Measurements from ENCODE around the gene PRKCA.

Gene PRKCA

DNA sequence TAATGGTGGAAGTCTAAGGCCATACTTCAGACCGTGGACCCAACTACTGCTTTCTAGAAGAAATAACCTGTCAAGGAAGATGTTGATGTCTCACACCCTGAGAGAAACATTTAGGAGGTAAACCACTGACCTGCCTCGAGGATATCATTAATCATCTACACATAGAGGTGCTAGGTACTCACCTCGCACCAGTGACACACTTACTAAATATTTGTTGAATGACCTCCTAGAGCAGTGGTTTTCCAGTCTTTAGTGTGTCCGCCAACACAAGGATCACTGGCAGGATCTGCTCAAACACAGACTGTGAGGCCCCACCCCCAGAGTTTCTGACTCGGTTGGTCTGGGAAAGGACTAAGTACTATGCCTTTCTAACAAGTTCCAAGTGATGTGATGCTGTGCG lies 335.1 kb downstream of the PRKCA start:
- Mint-ChIP-seq H3K27ac (no peak overlapping the region), H3K27me3 (no peaks in the 10 kb centered on the region), H3K4me1 (ENCODE audit: low read depth in 2 of 2) (peaks cover 0 to 8% of the 10 kb centered on the region in 2 donors), H3K4me3 (no peak overlapping the region), H3K36me3 (ENCODE audit: insufficient read depth) (no peaks in the 10 kb centered on the region), H3K9me3 (no peaks in the 10 kb centered on the region)
- ATAC-seq (replicated peaks) (no peak), DNase-seq (no peak)

DNA sequence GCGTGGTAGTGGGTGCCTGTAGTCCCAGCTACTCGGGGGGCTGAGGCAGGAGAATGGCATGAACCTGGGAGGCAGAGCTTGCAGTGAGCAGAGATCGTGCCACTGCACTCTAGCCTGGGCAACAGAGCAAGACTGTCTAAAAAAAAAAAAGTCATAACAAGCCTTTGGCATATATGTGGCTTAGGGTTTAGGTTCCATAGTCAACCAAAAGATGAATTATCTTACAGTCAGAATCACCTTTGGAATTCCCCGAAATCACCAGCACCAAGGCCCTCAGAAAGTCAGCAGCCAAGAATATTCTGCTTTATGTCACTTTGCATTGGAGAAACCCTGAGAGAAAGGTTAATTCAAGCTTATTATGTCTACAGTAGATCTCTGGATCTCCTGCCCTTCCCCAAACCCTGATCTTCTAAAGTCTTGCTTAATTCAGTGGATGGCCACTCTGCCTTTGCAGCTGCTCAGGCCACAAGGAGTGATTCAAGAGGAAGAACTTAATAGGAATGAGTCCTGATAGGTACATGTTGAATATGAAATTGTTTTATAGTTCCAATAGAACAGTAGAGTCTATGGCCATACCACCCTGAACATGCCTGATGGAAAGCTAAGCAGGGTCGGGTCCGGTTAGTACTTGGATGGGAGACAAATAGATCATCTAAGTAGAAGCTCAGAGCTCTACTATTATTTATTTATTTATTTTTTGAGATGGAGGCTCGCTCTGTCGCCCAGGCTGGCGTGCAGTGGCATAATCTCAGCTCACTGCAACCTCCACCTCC lies 336.5 kb downstream of the PRKCA start:
- no peaks in the 10 kb centered on the region for H3K9me3 Mint-ChIP-seq
- peaks cover 0 to 6% of the 10 kb centered on the region in 2 donors for H3K4me1 Mint-ChIP-seq (ENCODE audit: low read depth in 2 of 2)
- no peaks in the 10 kb centered on the region for H3K36me3 Mint-ChIP-seq (ENCODE audit: insufficient read depth)
- ATAC-seq (replicated peaks) (no peak), DNase-seq (no peak)
- H3K27me3 Mint-ChIP-seq, result no peaks in the 10 kb centered on the region
- no peak overlapping the region for H3K27ac Mint-ChIP-seq
- H3K4me3 Mint-ChIP-seq, result no peak overlapping the region

DNA sequence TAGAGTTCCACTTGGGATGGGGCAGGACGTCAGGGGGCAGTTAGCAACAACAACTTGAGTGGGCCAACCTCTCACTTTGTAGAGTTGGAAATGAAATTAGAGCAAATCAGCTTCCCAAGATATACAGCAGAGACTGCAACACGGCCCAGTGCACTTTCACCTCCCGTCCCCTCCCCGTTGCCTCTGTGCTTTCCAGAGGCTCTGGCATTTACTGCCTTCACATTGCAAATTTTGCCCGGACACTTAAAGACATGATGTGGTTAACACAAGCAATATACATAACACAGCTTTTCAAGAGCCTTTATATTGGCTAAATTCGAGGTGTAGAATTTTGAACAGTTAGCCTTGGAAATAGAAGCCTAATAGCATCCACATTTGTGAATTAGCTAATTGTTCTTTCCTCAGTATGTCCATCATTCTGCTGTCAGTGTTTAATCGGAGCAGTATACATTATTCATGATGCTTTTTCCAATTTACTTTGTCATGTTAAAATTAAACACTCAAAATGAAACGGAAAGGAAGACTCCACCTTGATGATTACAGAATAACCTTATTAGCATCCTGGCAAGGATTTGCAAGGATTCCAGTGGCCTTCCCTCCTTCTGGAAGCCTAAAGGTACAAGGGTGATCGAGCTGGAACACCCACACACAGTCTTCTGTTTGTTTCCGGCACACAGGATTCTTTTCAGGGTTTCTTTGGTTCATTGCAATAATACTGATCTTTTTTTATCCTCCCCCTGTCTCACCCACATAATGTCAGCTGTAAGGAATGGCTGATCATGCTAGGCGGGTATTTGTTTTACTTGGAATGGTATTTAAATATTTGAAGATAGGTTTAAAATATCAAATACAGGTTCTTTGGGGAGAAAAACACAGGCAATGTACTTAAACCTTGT lies 341.6 kb downstream of the PRKCA start:
- no peak overlapping the region for H3K4me3 Mint-ChIP-seq
- H3K36me3 Mint-ChIP-seq (ENCODE audit: insufficient read depth), result no peaks in the 10 kb centered on the region
- H3K27ac Mint-ChIP-seq, result no peak overlapping the region
- H3K27me3 Mint-ChIP-seq, result no peaks in the 10 kb centered on the region
- DNase-seq, result no peak
- H3K4me1 Mint-ChIP-seq (ENCODE audit: low read depth in 2 of 2), result peaks cover 0 to 6% of the 10 kb centered on the region in 2 donors
- ATAC-seq (replicated peaks), result no peak
- H3K9me3 Mint-ChIP-seq, result no peaks in the 10 kb centered on the region

DNA sequence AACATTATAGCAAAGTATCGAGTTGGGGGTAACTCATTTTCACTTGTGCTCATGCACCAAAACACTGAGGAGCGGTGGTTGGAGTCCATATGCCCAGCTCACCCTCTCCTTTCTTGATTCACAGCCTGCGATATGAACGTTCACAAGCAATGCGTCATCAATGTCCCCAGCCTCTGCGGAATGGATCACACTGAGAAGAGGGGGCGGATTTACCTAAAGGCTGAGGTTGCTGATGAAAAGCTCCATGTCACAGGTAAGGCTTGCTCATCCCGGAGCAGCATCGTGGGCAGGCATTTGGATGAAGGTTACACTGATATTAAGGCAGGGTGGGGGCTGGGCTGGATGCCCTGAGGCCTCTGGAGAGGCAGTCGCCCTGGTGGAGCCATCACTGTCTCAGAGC lies 342.8 kb downstream of the PRKCA start:
- DNase-seq, result no peak
- no peak overlapping the region for H3K4me3 Mint-ChIP-seq
- H3K9me3 Mint-ChIP-seq, result no peaks in the 10 kb centered on the region
- H3K36me3 Mint-ChIP-seq (ENCODE audit: insufficient read depth), result no peaks in the 10 kb centered on the region
- no peaks in the 10 kb centered on the region for H3K27me3 Mint-ChIP-seq
- ATAC-seq (replicated peaks), result no peak
- H3K27ac Mint-ChIP-seq, result no peak overlapping the region
- peaks cover 0 to 12% of the 10 kb centered on the region in 2 donors for H3K4me1 Mint-ChIP-seq (ENCODE audit: low read depth in 2 of 2)

DNA sequence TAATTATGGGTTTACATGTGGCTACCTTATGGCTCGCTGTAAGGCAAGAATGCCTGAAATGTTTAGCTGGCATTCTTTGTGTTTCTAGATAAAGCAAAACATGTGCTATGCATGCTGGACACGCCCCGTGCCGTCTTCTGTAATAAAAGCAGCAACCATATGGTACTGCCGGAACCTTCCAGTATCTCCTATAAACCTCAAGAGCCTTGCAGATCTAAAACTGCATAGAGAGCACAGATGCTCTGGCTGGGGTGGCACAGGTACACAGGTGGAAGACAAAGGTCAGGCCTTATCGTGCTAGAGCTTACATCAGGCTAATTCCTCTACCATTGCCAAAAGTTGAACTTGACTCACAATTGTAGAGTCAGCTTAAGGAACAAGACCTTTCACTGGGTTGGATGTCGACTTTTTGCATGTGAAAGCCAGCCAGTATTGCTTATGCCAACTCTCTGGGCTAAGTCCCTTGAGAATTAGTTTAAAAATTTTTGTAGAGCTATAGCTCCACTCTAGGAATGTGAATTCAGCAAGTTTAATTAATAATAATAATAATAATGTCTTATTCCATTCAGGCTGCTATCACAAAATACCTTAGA lies 345.1 kb downstream of the PRKCA start:
- Mint-ChIP-seq H3K27me3 (no peaks in the 10 kb centered on the region), H3K4me3 (no peak overlapping the region), H3K9me3 (no peaks in the 10 kb centered on the region), H3K36me3 (ENCODE audit: insufficient read depth) (no peaks in the 10 kb centered on the region), H3K4me1 (ENCODE audit: low read depth in 2 of 2) (peaks cover 0 to 19% of the 10 kb centered on the region in 2 donors), H3K27ac (no peak overlapping the region)
- DNase-seq (no peak), ATAC-seq (replicated peaks) (no peak)

DNA sequence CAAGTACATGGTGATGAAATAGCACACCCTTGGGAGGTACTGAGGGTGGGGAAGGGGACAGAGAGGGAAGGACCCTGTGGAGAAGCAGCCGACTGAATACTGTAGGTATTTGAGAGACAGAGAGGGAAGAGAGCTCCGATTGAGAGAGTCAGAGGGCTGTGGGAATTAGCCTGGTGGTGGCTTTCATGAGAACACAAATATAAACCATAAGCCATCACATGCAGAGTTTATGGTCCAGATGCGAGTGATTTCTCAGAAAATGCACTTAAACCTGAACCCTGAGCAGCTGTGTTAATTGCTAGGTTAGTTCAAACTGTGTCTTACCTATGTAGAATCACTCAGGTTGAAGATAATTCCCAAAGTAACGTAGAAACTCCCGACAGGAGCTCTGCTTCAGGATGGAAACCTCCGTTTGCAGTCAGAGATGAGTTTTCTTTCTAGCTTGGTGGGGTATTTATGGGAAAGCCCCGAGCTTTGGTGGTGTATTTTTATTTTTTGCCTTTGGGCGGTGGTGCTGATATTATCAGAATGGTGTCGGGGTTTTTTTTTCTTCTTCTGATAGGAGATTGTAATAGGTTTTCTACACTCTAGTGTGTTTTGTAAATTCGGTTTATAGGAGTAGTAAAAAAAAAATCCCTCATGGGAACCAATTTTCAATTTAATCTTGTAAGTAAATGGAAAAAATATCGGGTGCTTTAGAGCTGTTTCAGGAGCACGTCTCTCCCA lies 347.6 kb downstream of the PRKCA start:
- H3K36me3 Mint-ChIP-seq (ENCODE audit: insufficient read depth), result no peaks in the 10 kb centered on the region
- peak; percentile 87 for ATAC-seq (replicated peaks)
- peak in 1 of 3 experiments; percentile 5 for DNase-seq
- peaks cover 0 to 18% of the 10 kb centered on the region in 2 donors for H3K4me1 Mint-ChIP-seq (ENCODE audit: low read depth in 2 of 2)
- H3K27me3 Mint-ChIP-seq, result no peaks in the 10 kb centered on the region
- H3K27ac Mint-ChIP-seq, result peak overlapping the region in 1 of 2 donors; percentile 19
- no peaks in the 10 kb centered on the region for H3K9me3 Mint-ChIP-seq
- peak overlapping the region; percentile 21 to 85 for H3K4me3 Mint-ChIP-seq

DNA sequence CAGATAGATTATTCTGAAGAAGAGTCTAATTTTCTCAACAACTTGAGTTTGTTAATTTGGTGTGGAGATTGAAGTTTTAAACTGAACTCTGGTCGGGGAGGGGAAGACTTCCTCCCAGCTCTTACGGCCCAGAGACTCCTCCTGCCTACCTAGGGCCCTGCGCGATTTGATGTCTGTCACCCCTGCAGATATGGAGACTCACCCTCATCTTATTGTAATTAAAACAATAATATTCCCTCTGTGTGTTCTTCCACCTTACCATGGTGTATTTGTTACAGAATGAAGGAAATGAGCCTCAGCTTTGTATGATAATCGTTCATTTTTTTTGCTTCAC lies 348.1 kb downstream of the PRKCA start:
- DNase-seq, result no peak
- Mint-ChIP-seq H3K27me3 (no peaks in the 10 kb centered on the region), H3K9me3 (no peaks in the 10 kb centered on the region), H3K36me3 (ENCODE audit: insufficient read depth) (no peaks in the 10 kb centered on the region), H3K27ac (peak overlapping the region in 1 of 2 donors; percentile 19), H3K4me1 (ENCODE audit: low read depth in 2 of 2) (peaks cover 0 to 18% of the 10 kb centered on the region in 2 donors), H3K4me3 (peak overlapping the region; percentile 21 to 85)
- peak; percentile 61 for ATAC-seq (replicated peaks)

DNA sequence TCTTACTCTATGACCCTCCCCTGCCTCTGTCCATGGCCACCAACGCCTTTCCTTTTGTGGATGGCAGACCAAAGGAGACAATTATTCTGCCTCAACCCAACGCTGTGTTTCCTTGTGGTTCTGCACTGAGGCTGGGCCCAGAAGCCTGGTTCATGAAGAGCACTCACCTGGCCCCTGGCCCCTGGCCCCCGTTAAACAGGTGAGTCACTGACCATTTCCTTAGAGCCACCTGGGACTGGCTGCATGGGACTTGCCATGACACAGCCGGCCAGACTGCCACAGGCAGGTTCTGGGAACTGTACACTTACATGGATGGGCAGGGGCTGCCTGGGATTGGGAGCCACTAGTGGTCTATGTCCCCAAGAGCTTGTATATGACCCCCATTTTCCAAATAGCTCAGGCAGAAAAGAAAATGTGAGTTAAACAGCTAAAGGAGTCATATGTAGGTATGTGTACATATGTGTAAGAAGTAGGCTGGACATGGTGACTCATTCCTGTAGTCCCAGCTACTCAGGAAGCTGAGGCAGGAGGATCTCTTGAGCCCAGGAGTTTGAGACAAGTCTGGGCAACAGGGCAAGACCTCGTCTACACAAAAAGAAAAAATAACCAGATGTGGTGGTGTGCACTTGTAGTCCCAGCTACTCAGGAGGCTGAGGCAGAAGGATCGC lies 350.6 kb downstream of the PRKCA start:
- ATAC-seq (replicated peaks) (no peak), DNase-seq (no peak)
- no peaks in the 10 kb centered on the region for H3K27me3 Mint-ChIP-seq
- H3K27ac Mint-ChIP-seq, result peak overlapping the region in 1 of 2 donors; percentile 33
- no peaks in the 10 kb centered on the region for H3K9me3 Mint-ChIP-seq
- H3K4me3 Mint-ChIP-seq, result no peak overlapping the region
- no peaks in the 10 kb centered on the region for H3K36me3 Mint-ChIP-seq (ENCODE audit: insufficient read depth)
- H3K4me1 Mint-ChIP-seq (ENCODE audit: low read depth in 2 of 2), result peaks cover 0 to 16% of the 10 kb centered on the region in 2 donors

DNA sequence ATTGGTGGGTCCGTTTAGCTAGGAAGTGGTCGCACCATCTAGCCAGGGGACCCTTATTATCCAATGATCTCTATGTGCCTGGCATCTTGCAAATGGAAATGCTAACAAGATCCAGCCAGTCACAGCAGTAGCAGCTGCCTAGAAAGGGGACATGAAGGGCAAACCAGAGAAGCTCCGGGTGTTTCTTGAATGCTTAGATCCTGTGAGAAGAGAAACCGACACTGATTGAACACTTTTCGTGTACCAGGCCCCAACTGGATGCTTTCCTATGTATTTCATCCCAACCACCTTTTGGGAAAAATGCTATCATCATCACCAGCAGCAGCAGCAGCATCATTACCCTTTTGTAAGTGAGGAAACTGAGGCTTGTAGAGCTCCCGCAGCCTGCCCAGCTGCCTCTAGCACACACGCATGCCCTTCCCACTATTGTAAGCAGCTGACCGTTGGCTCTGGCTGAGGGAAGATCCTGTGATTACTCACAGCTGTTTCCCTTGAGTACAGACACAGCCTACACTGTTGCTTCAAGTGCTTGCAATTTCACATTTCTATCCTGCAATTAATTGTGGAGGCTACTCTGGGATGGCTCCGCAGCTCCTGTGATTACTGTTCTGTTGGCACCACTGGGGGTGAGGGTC lies 351.8 kb downstream of the PRKCA start:
- Mint-ChIP-seq H3K4me1 (ENCODE audit: low read depth in 2 of 2) (peaks cover 0 to 14% of the 10 kb centered on the region in 2 donors), H3K9me3 (no peaks in the 10 kb centered on the region), H3K27me3 (no peaks in the 10 kb centered on the region), H3K36me3 (ENCODE audit: insufficient read depth) (no peaks in the 10 kb centered on the region), H3K27ac (no peak overlapping the region), H3K4me3 (no peak overlapping the region)
- DNase-seq (no peak), ATAC-seq (replicated peaks) (no peak)

DNA sequence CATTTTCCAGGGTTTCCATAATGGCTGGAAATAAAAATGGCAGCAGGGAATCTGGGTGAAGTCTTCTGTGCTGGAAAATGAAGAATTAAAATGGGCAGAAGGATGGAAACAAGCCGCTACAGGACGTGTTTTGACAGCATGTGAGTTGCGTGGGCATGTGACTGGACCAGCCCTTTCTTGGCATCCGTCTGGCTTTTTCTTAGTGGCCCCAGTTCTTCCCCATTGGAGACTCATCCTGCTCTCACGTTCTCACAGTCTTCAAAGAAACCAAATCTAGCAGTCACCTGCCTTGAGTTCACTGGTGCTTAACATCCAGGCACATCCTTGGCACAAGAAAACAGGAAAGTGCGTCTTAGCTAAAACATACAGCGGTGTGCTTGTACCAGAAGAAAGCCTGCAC lies 352.4 kb downstream of the PRKCA start:
- H3K9me3 Mint-ChIP-seq, result no peaks in the 10 kb centered on the region
- DNase-seq, result no peak
- no peak overlapping the region for H3K27ac Mint-ChIP-seq
- H3K4me3 Mint-ChIP-seq, result no peak overlapping the region
- no peak for ATAC-seq (replicated peaks)
- H3K4me1 Mint-ChIP-seq (ENCODE audit: low read depth in 2 of 2), result peaks cover 0 to 9% of the 10 kb centered on the region in 2 donors
- no peaks in the 10 kb centered on the region for H3K36me3 Mint-ChIP-seq (ENCODE audit: insufficient read depth)
- H3K27me3 Mint-ChIP-seq, result no peaks in the 10 kb centered on the region

DNA sequence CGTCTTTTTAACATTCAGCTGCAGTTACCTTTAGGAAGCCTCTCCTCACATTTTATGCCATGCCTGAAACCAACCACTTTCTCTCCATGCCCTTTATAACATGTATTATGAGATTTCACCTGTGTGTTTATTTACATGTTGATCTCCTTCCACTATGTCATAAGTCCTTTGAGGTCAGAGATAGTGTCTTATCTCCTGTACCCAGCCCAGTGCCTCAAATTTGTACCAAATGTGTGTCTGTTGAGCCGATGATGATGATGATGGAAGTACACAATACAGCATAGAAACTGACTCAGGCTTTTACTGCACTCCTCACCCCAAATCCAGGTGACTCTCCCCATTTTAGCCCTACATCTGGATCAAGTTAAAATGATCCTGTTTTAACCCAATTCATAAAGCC lies 353.0 kb downstream of the PRKCA start:
- no peak overlapping the region for H3K4me3 Mint-ChIP-seq
- ATAC-seq (replicated peaks) (no peak), DNase-seq (no peak)
- H3K4me1 Mint-ChIP-seq (ENCODE audit: low read depth in 2 of 2), result peaks cover 0 to 9% of the 10 kb centered on the region in 2 donors
- no peaks in the 10 kb centered on the region for H3K36me3 Mint-ChIP-seq (ENCODE audit: insufficient read depth)
- H3K27ac Mint-ChIP-seq, result no peak overlapping the region
- no peaks in the 10 kb centered on the region for H3K27me3 Mint-ChIP-seq
- H3K9me3 Mint-ChIP-seq, result no peaks in the 10 kb centered on the region

DNA sequence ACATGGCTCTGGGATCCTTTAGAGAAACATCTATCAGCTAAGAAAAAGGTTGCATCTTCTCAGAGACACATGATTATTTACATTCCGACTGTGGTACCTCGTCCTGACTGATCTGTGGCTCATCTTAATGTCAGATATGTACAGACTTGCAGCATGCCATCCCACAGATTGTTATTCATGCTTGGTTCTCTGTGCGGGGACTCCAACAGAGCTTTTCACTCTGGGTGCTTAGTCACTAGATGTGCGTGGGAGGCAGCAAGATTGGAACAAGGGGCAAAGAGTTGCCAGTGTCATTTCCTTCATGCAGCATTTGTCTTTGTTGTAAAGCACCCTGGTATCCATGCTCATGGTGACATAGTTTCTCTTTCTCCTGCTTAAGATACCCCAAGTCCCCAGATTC lies 353.4 kb downstream of the PRKCA start:
- no peaks in the 10 kb centered on the region for H3K9me3 Mint-ChIP-seq
- ATAC-seq (replicated peaks) (no peak), DNase-seq (no peak)
- H3K36me3 Mint-ChIP-seq (ENCODE audit: insufficient read depth), result no peaks in the 10 kb centered on the region
- H3K4me1 Mint-ChIP-seq (ENCODE audit: low read depth in 2 of 2), result peaks cover 0 to 6% of the 10 kb centered on the region in 2 donors
- no peak overlapping the region for H3K4me3 Mint-ChIP-seq
- no peaks in the 10 kb centered on the region for H3K27me3 Mint-ChIP-seq
- H3K27ac Mint-ChIP-seq, result no peak overlapping the region

Data from effector memory CD8-positive, alpha-beta T cell (primary cell).